ENCODE measurements around the gene RPL29.

RPL29 gene

DNA sequence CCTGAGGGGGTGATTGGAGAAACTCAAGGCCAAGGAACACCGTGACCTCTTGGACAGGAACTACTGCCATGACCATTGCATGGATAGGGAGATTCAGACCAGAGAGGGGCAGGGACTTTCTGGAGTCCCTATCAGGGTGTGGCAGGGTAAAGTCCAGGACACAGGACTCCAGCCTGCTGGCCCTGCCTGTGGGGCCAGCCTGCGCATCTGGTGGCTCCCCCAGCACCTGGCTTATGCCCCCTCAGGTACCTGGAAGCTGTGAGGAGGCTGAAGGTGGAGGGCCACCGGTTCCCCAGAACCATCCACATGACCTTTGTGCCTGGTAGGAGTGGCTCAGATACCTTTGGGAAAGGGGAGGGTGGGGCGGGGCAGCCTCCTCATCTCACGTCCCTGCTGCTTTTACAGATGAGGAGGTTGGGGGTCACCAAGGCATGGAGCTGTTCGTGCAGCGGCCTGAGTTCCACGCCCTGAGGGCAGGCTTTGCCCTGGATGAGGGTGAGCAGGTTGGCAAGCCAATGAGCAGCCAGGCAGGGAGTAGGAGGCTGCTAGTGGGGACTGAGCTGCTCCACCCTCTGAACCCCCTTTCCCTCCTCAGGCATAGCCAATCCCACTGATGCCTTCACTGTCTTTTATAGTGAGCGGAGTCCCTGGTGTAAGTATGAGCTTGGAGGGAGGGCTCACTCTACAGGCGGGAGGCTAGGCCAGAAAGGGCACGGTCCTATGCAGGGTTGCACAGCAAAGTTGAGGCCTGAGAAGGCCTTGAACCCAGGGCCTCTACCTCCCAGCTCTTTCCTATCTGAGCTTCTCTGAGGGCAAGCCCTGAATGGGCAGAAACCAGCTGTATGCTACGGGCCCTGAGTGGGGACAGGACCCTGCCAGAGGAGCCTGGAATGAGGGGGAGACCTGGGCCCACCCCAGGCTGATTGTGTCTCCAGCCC, 9.4 kb downstream of the RPL29 start:
- H3K27ac ChIP-seq, result no peak overlapping the region
- DNase-seq (ENCODE audit: low read depth, low spot score), result no peak

DNA sequence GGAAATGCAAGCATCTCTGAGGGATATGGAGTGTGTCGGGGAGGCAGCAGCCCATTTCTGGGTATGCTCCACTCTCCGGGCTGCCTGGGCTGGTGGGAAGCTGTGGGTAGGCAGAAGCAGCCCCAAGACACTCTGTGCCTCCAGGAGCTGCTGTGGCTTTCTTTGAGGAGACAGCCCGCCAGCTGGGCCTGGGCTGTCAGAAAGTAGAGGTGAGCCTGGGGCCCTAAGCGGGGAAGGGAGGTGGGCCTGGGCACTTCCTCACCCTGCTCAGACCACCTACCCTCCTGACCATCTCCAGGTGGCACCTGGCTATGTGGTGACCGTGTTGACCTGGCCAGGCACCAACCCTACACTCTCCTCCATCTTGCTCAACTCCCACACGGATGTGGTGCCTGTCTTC, 10.6 kb downstream of the RPL29 start:
- no peak for DNase-seq (ENCODE audit: low read depth, low spot score)
- no peak overlapping the region for H3K27ac ChIP-seq

DNA sequence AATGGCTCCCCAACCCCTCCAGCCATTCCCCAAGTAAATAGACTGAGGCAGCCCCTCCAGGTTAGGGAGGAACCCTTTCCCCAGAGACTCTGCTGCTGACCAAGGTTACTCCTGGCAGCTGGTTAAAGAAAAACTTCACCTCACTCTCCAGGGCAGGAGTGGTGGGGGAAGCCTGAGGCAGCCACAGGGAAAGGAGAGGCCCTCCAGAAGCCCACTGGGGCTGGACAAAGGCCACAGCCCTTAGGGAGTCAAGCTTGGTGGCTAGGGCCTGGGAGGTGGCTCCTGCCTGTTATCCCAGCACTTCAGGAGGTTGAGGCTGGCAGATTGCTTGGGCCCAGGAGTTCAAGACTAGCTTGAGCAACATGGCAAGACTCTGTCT, 11.4 kb downstream of the RPL29 start:
- no peak for DNase-seq (ENCODE audit: low read depth, low spot score)
- peak overlapping the region; percentile 96 for H3K27ac ChIP-seq

DNA sequence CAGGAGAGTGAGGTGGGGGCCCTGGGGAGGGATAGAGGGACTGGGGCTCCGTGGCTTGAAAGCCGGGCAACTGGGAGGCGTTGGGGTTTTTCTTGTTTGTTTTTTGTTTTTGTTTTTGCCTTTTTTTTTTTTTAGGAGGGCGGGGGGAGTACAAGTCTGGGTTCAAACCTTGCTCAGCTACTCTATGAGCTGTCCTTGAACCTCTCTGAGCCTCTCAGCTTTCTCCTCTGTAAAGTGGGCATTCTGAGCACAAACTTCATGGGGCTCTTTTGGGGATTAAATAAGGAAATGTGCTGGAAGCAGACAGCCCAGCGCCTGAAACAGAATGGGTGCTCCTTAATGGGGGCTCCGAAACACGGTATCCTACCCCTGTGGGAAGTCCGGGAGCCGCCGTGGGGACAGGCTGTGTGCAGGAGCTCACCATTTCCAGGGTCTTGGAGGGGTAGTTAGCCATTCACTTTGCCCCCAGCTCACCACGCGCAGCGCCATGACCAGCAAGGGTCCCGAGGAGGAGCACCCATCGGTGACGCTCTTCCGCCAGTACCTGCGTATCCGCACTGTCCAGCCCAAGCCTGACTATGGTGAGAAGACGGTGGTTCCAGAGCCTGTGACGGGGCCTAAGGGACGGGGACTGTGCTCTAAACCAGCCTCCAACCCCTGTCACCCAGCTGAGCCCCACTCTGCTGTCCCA, 12.0 kb downstream of the RPL29 start:
- DNase-seq (ENCODE audit: low read depth, low spot score), result no peak
- peak overlapping the region; percentile 96 for H3K27ac ChIP-seq

DNA sequence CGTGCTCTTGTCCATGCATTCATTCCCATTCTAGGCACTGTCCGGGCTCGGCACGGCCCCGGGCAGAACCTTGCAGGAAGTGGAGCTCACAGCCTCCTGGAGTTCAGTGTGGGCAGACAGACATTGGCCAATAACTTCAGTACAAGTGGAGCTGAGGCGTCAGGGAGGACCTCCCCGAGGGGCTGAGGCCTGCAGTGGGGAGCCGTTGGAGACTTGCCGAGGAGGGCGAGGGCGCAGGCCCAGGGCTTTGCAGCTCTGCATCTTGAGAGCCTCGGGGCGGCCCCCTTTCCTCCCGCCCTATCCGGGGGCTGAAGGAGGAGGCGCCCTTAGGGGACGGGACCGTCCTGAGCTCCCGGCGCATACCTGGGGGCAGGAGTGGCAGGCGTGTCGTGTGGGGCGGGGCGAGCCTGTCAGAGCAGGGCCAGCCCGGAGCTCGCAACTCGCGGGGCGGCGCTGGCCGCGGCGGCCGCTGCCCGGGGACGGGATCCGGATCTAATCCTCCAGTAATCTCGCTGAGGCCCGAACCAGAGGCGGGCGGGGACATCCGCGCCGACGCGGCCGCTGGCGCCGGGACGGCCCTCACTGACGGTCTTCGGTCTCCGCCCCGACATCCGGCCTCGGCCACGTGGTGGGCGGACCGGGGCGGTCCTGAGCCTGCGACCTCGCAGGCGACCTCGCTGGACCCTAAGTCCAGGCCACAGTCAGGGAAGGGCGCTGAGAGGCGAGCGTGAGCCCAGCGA, 12.7 kb downstream of the RPL29 start, which contains the start of gene ACY1:
TSS of gene ACY1 (plus strand) at position 698 of the 740 bp plus-strand sequence. CDS start 530 bp downstream, outside the sequence.
- H3K27ac ChIP-seq, result peak within 1 kb of the TSS; percentile 96
- DNase-seq (ENCODE audit: low read depth, low spot score), result no peak

DNA sequence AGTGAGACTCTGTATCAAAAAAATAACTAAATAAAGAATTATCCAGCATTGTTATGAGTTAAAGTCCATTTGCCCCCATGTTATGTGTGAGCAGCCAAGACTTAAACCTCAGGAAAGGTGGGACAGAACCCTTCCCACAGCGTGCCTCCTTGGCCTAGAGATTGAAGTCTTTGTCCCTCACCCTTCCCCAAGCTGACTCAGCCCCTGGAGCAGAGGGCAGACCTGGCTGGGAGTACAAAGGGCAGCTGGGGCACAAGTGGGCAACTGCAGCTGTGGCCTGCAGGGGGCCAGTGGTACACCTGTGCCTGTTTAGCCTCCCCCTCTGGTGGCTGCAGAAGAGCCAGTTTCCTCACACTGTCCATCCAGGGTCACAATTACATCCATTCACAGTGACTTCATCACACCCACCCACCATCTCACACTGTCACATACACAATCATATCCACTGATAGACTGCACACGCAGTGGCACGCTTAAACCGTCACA, 13.3 kb downstream of the RPL29 start:
- DNase-seq (ENCODE audit: low read depth, low spot score), result no peak
- H3K27ac ChIP-seq, result peak overlapping the region; percentile 96

DNA sequence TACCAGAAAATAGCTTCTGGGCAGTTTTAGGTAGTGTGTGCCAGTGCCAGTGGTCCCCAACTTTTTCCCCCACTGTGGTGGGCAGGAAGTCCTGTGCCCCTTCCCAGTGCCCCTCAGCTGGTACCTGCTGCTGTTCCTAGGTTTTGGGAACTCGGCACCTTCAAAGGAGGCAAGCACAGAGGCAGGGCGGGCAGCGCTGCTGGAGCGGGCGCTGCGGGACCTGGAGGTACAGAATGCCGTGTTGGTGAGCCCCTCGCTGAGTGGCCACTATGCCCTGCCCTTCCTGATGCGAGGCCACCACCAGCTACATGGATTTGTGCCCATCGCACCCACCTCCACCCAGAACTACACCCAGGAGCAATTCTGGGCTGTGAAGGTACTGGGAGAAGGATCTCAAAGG, 15.4 kb downstream of the RPL29 start:
- no peak for DNase-seq (ENCODE audit: low read depth, low spot score)
- no peak overlapping the region for H3K27ac ChIP-seq

DNA sequence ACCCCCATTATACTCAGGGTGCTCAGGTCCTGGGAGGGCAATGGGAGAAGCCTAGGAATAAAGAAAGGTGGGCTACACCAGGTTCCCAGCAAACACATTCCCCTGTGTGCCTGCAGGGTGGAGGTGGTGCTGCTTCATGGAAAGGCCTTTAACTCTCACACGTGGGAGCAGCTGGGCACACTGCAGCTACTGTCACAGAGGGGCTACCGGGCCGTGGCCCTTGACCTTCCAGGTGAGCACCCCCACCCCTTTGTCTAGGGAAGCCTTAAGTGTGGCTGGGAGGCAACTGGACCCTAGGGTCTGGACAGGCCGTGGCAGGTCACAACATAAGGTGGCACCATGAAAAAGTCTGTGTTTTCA, 17.6 kb downstream of the RPL29 start:
- DNase-seq (ENCODE audit: low read depth, low spot score), result no peak
- peak overlapping the region; percentile 61 for H3K27ac ChIP-seq

DNA sequence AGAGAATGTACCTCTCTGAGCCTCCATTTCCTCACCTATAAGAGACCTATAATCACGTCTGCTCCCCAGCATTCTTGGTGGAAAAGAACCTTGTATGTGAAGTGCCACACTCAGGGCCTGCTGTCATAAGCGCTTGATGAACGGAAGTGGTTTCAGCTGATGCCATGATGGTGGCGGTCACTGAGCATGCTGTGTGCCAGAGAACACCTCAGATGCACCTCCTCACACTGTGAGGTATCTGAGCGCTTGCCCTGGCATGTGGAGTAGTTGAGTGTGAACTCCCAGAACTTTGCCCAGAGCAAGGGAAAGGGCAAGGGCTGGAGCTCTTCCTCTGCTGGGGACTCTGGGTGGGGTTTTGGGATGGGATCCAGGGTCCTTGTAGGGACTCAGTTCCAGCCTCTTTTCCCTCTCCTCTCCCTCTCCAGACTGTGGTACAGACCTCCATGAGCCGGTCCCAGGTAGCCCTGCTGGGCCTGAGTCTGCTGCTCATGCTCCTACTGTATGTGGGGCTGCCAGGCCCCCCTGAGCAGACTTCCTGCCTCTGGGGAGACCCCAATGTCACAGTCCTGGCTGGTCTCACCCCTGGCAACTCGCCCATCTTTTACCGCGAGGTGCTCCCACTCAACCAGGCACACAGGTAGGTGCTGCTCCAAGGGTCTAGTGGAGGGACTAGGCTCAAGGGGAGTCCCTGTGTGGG, 18.1 kb downstream of the RPL29 start:
- peak overlapping the region; percentile 61 for H3K27ac ChIP-seq
- DNase-seq (ENCODE audit: low read depth, low spot score), result no peak

DNA sequence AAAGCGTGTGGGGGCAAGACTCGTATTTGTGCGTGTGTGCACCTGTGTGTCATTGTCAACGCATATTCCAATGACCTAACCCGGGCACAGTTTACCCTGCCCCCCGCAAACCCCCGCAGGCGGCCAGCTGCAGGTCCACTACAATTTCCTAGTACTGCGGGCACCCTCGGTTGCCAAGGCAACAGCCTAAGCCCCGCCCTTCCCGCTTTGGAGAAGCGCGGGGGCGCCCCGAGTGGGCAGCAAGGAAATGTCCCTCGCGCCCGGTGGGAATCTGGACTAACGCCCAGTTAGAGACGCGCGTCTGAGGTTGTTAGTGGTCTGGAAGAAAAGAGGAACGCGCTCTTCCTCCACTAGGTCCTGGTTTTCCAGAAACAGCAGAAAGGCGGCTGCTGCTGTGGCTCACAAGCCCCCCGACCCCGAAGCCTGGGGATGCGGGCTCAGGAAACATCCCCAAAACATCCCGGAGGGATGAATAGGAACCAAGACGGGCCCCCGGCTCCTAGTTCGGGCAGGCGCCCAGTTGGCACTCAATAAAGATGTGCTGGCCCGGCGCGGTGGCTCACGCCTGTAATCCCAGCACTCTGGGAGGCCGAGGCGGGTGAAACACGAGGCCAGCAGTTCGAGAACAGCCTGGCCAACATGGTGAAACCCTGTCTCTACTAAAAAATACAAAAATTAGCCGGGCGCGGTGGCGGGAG, 19.7 kb downstream of the RPL29 start:
- DNase-seq (ENCODE audit: low read depth, low spot score), result no peak
- H3K27ac ChIP-seq, result no peak overlapping the region

DNA sequence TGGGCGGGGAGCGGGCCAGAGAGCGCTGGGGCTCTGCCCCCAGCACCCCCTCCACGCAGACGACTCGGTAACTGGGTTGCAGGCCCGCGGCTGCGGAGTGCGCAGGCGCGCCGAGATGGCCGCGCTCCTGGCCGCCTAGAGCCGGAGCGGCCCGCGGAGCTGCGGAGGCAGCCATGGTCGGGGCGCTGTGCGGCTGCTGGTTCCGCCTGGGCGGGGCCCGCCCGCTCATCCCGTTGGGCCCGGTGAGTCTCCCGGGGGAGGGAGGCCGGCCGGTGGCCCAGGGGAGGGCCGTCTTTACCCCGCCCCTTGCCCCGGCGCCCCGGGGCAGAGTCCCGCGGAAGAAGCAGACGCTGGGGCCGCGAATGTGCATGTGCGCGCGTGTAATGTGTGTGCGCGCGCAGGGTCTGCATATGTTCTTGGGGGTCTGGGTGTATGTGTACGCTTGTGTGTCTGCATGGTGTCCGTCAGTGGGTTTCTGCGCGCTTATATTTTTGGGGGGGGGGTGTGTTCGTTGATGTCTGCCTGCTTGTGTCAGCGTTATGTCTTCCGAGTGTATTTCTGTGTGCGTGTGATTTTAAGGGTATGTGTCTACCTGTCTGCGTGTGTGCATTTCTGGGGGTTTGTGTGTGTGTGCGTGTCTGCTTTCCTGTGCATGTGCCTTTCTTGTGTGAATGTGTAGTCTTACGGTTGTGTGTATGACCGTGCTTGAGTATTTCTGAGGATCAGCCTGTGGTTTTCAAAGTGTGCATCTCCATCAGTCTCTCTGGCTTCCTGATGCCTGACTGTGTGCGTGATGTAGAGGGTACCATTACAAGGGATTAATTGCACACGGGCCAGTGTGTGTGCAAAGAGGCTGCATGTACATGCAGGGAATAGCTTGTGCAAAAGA, 20.5 kb downstream of the RPL29 start, which contains the start of gene ABHD14A:
TSS of gene ABHD14A (plus strand) at position 102 of the 889 bp plus-strand sequence. CDS start at position 174, 72 bp downstream.
- H3K27ac ChIP-seq, result peak within 1 kb of the TSS; percentile 64
- DNase-seq (ENCODE audit: low read depth, low spot score), result no peak

DNA sequence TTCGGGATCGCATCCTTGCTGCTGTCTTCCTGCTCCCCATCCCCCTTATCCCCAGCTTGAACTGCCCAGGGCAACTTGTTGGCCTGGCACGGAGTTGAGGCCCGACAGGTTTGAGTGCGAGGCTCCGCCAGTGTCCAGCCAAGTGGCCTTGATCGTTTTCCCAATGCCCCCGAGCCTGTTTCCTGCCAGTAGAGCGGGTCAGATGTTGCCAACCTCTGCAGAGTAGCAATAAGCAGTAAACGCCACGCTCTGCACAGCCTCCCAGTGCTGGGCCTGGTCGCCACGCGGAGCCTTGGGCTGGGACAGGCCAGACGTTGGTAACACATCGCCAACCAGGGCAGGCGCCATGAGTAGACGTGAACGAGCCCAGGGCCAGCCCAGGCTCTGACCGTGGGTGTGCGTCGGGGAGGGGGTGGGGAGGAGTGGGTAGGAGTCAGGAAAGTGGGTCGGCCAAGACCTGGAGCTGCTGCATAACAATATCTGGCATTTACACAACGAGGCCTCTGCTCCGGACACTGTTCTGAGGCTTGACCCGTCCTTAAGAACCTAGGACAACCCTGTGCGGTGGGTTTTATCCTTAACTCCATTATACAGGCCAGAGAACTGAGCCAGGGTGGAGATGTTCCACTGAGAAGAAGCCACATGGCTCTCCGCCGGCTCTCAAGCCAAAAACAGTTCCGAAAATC, 21.3 kb downstream of the RPL29 start:
- H3K27ac ChIP-seq, result peak overlapping the region; percentile 64

DNA sequence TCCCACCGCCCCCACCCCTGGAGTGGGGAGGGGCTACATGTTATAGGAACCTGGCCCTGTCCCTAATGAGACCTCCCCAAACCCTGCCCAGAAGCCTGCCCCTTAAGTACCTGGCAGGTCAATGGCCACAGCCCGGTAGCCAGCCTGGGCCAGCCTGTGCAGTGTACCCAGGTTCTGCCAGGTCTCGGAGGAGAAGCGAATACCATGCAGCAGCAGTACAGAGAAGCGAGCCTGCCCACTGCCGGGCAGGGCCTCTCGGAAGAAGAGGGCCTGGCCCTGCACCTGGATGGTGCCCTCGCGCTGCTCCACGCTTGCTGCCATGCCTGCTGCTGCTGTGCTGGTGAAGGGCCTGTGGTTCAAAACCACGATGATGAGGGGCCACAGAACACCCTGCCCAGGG, 24.3 kb downstream of the RPL29 start:
- no peak for DNase-seq (ENCODE audit: low read depth, low spot score)
- no peak overlapping the region for H3K27ac ChIP-seq

More for the DNA sequence above, 21.3 kb downstream of the RPL29 start:
- no peak for DNase-seq (ENCODE audit: low read depth, low spot score)

DNA sequence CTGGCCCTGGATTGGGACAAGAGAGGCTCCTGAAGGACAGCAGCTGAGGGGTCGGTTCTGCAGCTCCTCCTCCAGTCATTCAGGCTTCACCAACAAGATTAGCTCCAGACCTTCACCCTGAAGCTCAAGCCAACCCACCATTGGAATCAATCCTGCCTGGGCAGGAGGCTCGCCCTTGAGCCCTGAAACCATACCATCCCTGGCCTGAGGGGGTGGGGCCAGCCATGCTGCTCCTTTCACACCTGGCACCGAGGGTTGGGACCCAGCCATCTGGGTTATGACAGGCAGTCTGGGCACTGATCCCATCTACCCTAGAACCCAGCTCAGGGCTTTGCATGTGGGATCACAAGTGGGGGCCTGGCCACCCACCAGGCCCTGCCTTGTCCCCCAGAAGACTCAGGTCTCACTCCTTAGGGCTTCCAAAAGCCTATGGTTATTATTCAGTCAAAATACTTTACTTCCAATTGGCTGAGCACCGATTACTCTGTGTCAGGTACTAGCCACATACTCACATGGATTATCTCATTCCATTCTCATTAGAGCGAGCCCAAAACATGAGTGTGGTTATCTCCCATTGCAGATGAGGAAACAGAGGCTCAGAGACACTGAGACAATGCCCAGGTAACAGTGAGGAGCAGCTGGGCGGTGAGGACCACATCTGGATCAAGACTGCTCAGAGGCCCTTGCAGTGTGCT, 24.9 kb downstream of the RPL29 start:
- H3K27ac ChIP-seq, result no peak overlapping the region
- no peak for DNase-seq (ENCODE audit: low read depth, low spot score)

DNA sequence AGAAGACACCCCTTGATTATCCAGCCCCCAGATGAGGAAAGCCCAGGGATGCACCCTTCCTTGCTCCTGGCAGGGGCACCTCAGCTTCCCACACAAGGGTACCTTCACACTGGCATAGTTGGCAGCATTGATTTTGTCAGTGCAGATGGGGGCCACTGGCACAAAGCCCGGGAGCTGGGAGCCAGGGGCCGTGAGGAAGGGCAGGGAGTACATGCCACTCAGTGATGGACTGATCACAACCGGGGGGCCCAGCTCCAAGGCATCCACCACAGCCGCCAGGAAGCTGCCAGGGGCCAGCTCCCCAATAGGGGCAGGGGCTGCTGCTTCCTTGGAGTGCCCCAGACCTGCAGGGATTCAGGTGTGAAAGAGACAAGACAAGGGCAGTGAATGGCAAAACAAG, 25.9 kb downstream of the RPL29 start:
- DNase-seq (ENCODE audit: low read depth, low spot score), result no peak
- H3K27ac ChIP-seq, result no peak overlapping the region

DNA sequence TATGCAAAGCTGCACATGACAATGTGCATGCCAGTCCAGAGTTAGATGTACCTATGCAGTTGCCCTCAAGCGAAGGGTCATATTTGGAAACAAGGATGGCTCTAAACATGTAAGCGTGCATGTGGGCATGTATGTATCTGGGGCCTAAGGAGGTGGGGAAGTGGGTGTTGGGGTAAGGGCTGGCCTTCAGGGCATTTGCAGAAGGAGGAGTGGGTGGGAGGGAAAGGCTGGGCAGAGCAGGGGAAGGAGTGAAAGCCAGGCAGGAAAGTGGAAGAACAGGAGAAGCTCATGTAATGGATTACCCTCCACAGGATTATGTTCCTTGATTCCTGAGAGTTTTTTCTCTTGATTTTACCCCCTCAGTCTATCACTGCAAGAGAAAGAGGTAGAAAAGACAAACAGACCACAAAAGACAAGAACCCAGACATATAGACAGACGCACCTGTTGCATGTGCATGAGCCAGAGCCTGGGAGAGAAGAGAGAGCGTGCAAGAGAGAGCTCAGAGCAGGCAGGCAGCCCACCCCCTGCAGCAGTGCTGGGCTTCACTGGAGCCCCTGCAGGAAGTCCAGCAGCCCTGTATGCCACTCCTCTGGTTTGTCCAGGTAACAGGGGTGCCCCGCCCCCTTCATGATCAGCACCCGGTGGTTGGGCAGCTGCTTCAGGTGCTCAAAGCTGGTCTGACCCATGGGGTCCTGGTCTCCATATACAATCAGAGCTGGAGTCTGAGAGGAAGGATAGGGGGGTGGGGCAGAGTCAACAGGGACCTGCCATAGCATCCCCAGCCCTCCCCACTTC, 26.6 kb downstream of the RPL29 start:
- H3K27ac ChIP-seq, result no peak overlapping the region
- no peak for DNase-seq (ENCODE audit: low read depth, low spot score)

Measured in epithelial cell of prostate (primary cell).